K562 (cell line): ENCODE data around the gene MPI. TPM values are rescaled to one million over a fixed set of nuclear protein-coding genes. Genes with fewer than 3 reads are reported as not detected.

ENCODE experiments used
- ATAC-seq: fragments of 200-7000 bp; cut with Tn5 transposase; 3 replicates; pipeline ENCODE4 v1.9.1; 2020; ENCODE audit warnings: moderate library complexity
- BruUV-seq: library from RNA; stranded (reverse); fragments of 400-500 nt; replicated peaks from 2 replicates; lab custom pipeline; 2021; lab: Mats Ljungman, UMichigan
- CTCF ChIA-PET: fragments of 300-600 bp; formaldehyde crosslinking; extraction: SDS; loops from one replicate; lab custom pipeline; 2021; ENCODE audit warnings: low intra/inter-chr PET ratio; lab: Yijun Ruan, JAX
- POLR2A ChIA-PET: fragments of 300-600, 350-650 bp; sonication (Branson Sonifier 250); formaldehyde crosslinking; extraction: SDS; loops from one replicate; lab custom pipeline; 2021; ENCODE audit warnings: antibody characterized with exemption, inconsistent platforms; lab: Yijun Ruan, JAX
- DNase-seq, 4 experiments: peaks; one replicate each; pipeline versions ENCODE4 v3.0.0 to v3.0.0-alpha.2; 2011 to 2018; ENCODE audit warnings: low spot score in 3 of 4, mixed read lengths in 3 of 4; ENCODE audit errors: extremely low read depth in 1 of 4
- FAIRE-seq: peaks from 2 replicates; lab custom pipeline; 2011; peaks lifted over from hg19 to GRCh38; lab: Jason Lieb, UNC
- H2AFZ ChIP-seq: 2 replicates; pipeline ENCODE4 v1.6.0; 2011; ENCODE audit warnings: low read depth, low read length, control low read depth, inconsistent platforms
- H3K27ac ChIP-seq: fragments of 200-600 bp; 3 replicates; pipeline ENCODE4 v1.8.0; 2011; ENCODE audit warnings: low read depth, mild to moderate bottlenecking, control low read depth, inconsistent platforms, low read length, moderate library complexity, mixed read lengths; ENCODE audit errors: extremely low read depth
- H3K27me3 ChIP-seq, 2 experiments: fragments of 300-600 bp in 1 of 2; 2 replicates in 1 of 2; 3 replicates in 1 of 2; pipeline versions ENCODE4 v1.6.0 to v1.8.0; 2011; ENCODE audit warnings: inconsistent platforms in 2 of 2, low read length in 2 of 2, mild to moderate bottlenecking in 1 of 2, mixed read lengths in 1 of 2, moderate library complexity in 1 of 2; ENCODE audit not compliant: control insufficient read depth in 2 of 2, insufficient read depth in 2 of 2
- H3K36me3 ChIP-seq: fragments of 300-600 bp; 3 replicates; pipeline ENCODE4 v1.8.0; 2011; ENCODE audit warnings: mild to moderate bottlenecking, low read length, inconsistent platforms; ENCODE audit not compliant: control insufficient read depth, insufficient read depth
- H3K4me1 ChIP-seq, 2 experiments: fragments of 200-600 bp in 1 of 2; replicated peaks in 1 of 2; 2 replicates in 1 of 2; 3 replicates in 1 of 2; pipeline versions ENCODE4 v1.5.1 to v1.8.0; 2011; ENCODE audit warnings: inconsistent platforms in 2 of 2, low read length in 2 of 2, mild to moderate bottlenecking in 1 of 2, mixed read lengths in 1 of 2, moderate library complexity in 1 of 2; ENCODE audit not compliant: control insufficient read depth in 2 of 2, insufficient read depth in 2 of 2
- H3K4me2 ChIP-seq: 2 replicates; pipeline ENCODE4 v1.6.1; 2011; ENCODE audit warnings: low read length, control low read depth, inconsistent platforms, mixed read lengths; ENCODE audit not compliant: insufficient read depth
- H3K4me3 ChIP-seq: fragments of 200-600 bp; sonication (generic), shearing (Covaris generic); 2 replicates; pipeline ENCODE4 v1.5.1; 2016; ENCODE audit warnings: control low read depth, inconsistent platforms
- H3K79me2 ChIP-seq: fragments of 200-600 bp; 3 replicates; pipeline ENCODE4 v1.8.0; 2011; ENCODE audit warnings: low read length, inconsistent platforms; ENCODE audit not compliant: control insufficient read depth, insufficient read depth
- H3K9ac ChIP-seq, 2 experiments: 2 replicates each; pipeline versions ENCODE4 v1.6.0 to v1.6.1; 2011; ENCODE audit warnings: low read depth in 2 of 2, low read length in 2 of 2, control low read depth in 1 of 2, inconsistent platforms in 1 of 2, mild to moderate bottlenecking in 1 of 2, mixed read lengths in 1 of 2; ENCODE audit not compliant: insufficient read depth in 1 of 2
- H3K9me1 ChIP-seq: one replicate; pipeline ENCODE4 v1.6.0; 2011; ENCODE audit warnings: inconsistent platforms, mild to moderate bottlenecking, low read length, moderate library complexity; ENCODE audit not compliant: control insufficient read depth, insufficient read depth
- H3K9me3 ChIP-seq: replicated peaks from 2 replicates; pipeline ENCODE4 v1.5.1; 2011; ENCODE audit warnings: low read depth, low read length, inconsistent platforms; ENCODE audit not compliant: control insufficient read depth, insufficient read depth
- H4K20me1 ChIP-seq: replicated peaks from 2 replicates; pipeline ENCODE4 v1.6.1; 2011; ENCODE audit warnings: low read length, inconsistent platforms, mixed read lengths; ENCODE audit not compliant: control insufficient read depth, insufficient read depth
- ARID3A ChIP-seq: IDR thresholded peaks from 2 replicates; pipeline ENCODE4 v1.6.1; 2012; ENCODE audit warnings: low read depth, low read length, improper control_type of control experiment, borderline replicate concordance
- GMEB1 ChIP-seq: fragments of 250-450 bp; sonication (Bioruptor Pico); IDR thresholded peaks from 2 replicates; pipeline ENCODE4 v1.4.0; 2020; ENCODE audit warnings: mild to moderate bottlenecking
- HDAC1 ChIP-seq, 2 experiments: fragments of 450-650 bp; IDR thresholded peaks; 2 replicates each; pipeline ENCODE4 v1.6.1; 2016 to 2017; ENCODE audit warnings: inconsistent platforms in 1 of 2, mild to moderate bottlenecking in 1 of 2, moderate library complexity in 1 of 2
- HES1 ChIP-seq: fragments of 450-650 bp; IDR thresholded peaks from 2 replicates; pipeline ENCODE4 v1.6.1; 2016; ENCODE audit warnings: low read depth, mild to moderate bottlenecking, moderate library complexity
- KHSRP ChIP-seq: fragments of 450-650 bp; IDR thresholded peaks from 2 replicates; pipeline ENCODE4 v1.6.1; 2017
- MEIS2 ChIP-seq: fragments of 450-650 bp; IDR thresholded peaks from 2 replicates; pipeline ENCODE4 v1.6.1; 2014; ENCODE audit warnings: mild to moderate bottlenecking; ENCODE audit not compliant: partially characterized antibody
- PURB ChIP-seq: sonication (generic); formaldehyde crosslinking; IDR thresholded peaks from 2 replicates; pipeline ENCODE4 v1.9.0; 2021; ENCODE audit warnings: low read depth, mild to moderate bottlenecking, missing genetic modification reagents
- TEAD2 ChIP-seq: fragments of 450-650 bp; IDR thresholded peaks from 2 replicates; pipeline ENCODE4 v1.6.1; 2016; ENCODE audit warnings: missing genetic modification characterization, control low read depth, missing compliant biosample characterization
- TRIM28 ChIP-seq: fragments of 450-650 bp; IDR thresholded peaks from 2 replicates; pipeline ENCODE4 v1.6.1; 2017
- ZNF239 ChIP-seq: fragments of 250-450 bp; sonication (Bioruptor Pico); IDR thresholded peaks from 2 replicates; pipeline ENCODE4 v1.4.0; 2020; ENCODE audit warnings: mild to moderate bottlenecking
- ZNF263 ChIP-seq: sonication (generic); formaldehyde crosslinking; IDR thresholded peaks from 2 replicates; pipeline ENCODE4 v1.8.0; 2022; ENCODE audit warnings: mild to moderate bottlenecking, missing genetic modification reagents, borderline replicate concordance
- ZNF3 ChIP-seq: fragments of 250-450 bp; sonication (Bioruptor Pico); IDR thresholded peaks from 2 replicates; pipeline ENCODE4 v1.5.0; 2021; ENCODE audit warnings: mild to moderate bottlenecking, moderate library complexity
- ZNF780A ChIP-seq: fragments of 250-450 bp; sonication (Bioruptor Pico); IDR thresholded peaks from 2 replicates; pipeline ENCODE4 v1.5.0; 2021; ENCODE audit warnings: mild to moderate bottlenecking
- WGBS: fragments of 100-300 bp; shearing (Covaris generic); methylation state at CpG from one replicate; pipeline ENCODE4 v1.1.6; 2016; ENCODE audit warnings: low coverage, mixed read lengths; ENCODE audit not compliant: insufficient coverage; ENCODE audit errors: missing lambda C conversion rate; 5-methylcytosine and 5-hydroxymethylcytosine counted together
- in situ Hi-C: fragments of 300-500 bp; cut with MboI; formaldehyde crosslinking; loops from 4 replicates; pipeline ENCODE4 v1.15.0; 2018; ENCODE audit warnings: inconsistent platforms, mixed read lengths
- intact Hi-C: fragments of 100-400 bp; cut with micrococcal nuclease; formaldehyde crosslinking; loops from 2 replicates; pipeline ENCODE4 v1.14.2; 2022
- polyA plus RNA-seq, 8 experiments: library from polyadenylated mRNA; depleted of rRNA in 4 of 8; stranded (reverse) in 5 of 8; unstranded in 3 of 8; fragments of >200 nt; fragmentation: Nextera tagmentation in 2 of 8; fragmentation: Illumina TruSeq in 1 of 8; extraction: Ambion mirVana in 2 of 8; extraction: Trizol in 1 of 8; gene quantifications; 2 replicates each; pipeline versions ENCODE4 v1.2.1 to v1.2.3, GENCODE V29; 2011 to 2014; ENCODE audit warnings: inconsistent platforms in 1 of 8, missing spikeins in 1 of 8
- total RNA-seq, 7 experiments: library from RNA; depleted of rRNA in 6 of 7; stranded (reverse); fragments of >200 nt in 6 of 7; fragmentation: Illumina TruSeq in 2 of 7; extraction: Trizol in 2 of 7; gene quantifications; 2 replicates each; pipeline versions ENCODE4 v1.2.1 to v1.2.3, GENCODE V29; 2011 to 2021; ENCODE audit warnings: low replicate concordance in 1 of 7

MPI gene
- total and polyA plus RNA-seq, 9 of the 15 experiments (the other 6 are each of a cell fraction or from before 2014, with no cell fraction given), result 30.7 to 105 (median 40.5) TPM

- Histone ChIP-seq H3K79me2 (peaks cover 74% of the 10 kb centered on the region), H3K9me1 (peaks cover 7% of the 10 kb centered on the region), H3K27me3 (no peaks in the 10 kb centered on the region), H4K20me1 (peaks cover 10% of the 10 kb centered on the region; the same call in 1 of the 2 replicates), H3K36me3 (peaks cover 45% of the 10 kb centered on the region), H3K9me3 (no peaks in the 10 kb centered on the region; the same call in 1 of the 2 replicates), H3K4me2 (no peak overlapping the region), H3K4me1 (peaks cover 16 to 22% of the 10 kb centered on the region in 2 experiments; a peak in 3 of 5 replicates), H3K9ac (no peak overlapping the region), H3K27ac (no peak overlapping the region), H2AFZ (no peak overlapping the region), H3K4me3 (no peak overlapping the region)
- ATAC-seq, result no peak
- ChIA-PET CTCF (no interaction called here), POLR2A (interaction anchor here (0.5 to 0.7 kb wide), 2 partner anchors 97 to 169 kb away, joined by 3 read pairs; no protein-coding TSS in a partner anchor)
- intact Hi-C loops (no loop called here), in situ Hi-C loops (no loop called here)
- FAIRE-seq, result no peak
- no peak for DNase-seq
- WGBS, result 87% methylated on average over 6 of the region's 6 CpGs
- no TSS peak for BruUV-seq
- TF ChIP-seq ZNF780A, result no peak
- TF ChIP-seq ARID3A, result no peak
- 0 out of 2 replicates have a peak, but pooled peaks have one; percentile 11 for TF ChIP-seq TRIM28
Observed at GRCh38 chr15:74868059-74868458, 21.8 kb upstream of the MPI start.

- Histone ChIP-seq H3K4me3 (no peak overlapping the region), H2AFZ (no peak overlapping the region), H3K79me2 (peaks cover 73% of the 10 kb centered on the region), H3K9me1 (peaks cover 1% of the 10 kb centered on the region), H3K4me1 (peaks cover 19 to 22% of the 10 kb centered on the region in 2 experiments; a peak in 4 of 5 replicates), H3K27ac (no peak overlapping the region), H3K9me3 (no peaks in the 10 kb centered on the region; the same call in 1 of the 2 replicates), H3K36me3 (peaks cover 38% of the 10 kb centered on the region), H3K27me3 (no peaks in the 10 kb centered on the region), H3K9ac (no peak overlapping the region), H3K4me2 (no peak overlapping the region), H4K20me1 (peaks cover 10% of the 10 kb centered on the region; the same call in 1 of the 2 replicates)
- ChIA-PET POLR2A (interaction anchor here (1.1 to 2.0 kb wide), 6 partner anchors 10 to 32 kb away, joined by 3 to 7 read pairs (median 5); partner anchors contain the start of gene ULK3), CTCF (no interaction called here)
- ATAC-seq, result no peak
- in situ Hi-C loops (no loop called here), intact Hi-C loops (no loop called here)
- DNase-seq, result no peak
- FAIRE-seq, result no peak
- BruUV-seq, result no TSS peak
- TF ChIP-seq MEIS2 (no peak), ZNF3 (CRISPR knock-in tag) (no peak), TEAD2 (tag) (no peak), PURB (CRISPR knock-in tag) (no peak), ZNF263 (CRISPR knock-in tag) (no peak), GMEB1 (CRISPR knock-in tag) (no peak), HES1 (no peak), HDAC1 (IDR thresholded peaks at IDR 0.05) (no peak), KHSRP (no peak), ZNF239 (CRISPR knock-in tag) (no peak)
Observed at GRCh38 chr15:74869372-74869725, 20.5 kb upstream of the MPI start.
